A549 (cell line): Measurements from ENCODE around the gene CCL14.
"Not testable (repeated sequence)": the region's sequence is repeated elsewhere in the genome, so short reads cannot be mapped to it uniquely, and the experiment has no call there.

ENCODE experiments used
- CTCF ChIP-seq: fragments of >200 bp; sonication (Bioruptor Twin); formaldehyde crosslinking; IDR thresholded peaks from 3 replicates; pipeline ENCODE4 v1.5.1; 2016
- MAX ChIP-seq: IDR thresholded peaks from 2 replicates; pipeline ENCODE4 v1.6.1; 2012

- TF ChIP-seq MAX, CTCF: not testable (repeated sequence)
These were observed 29.4 kb upstream of the CCL14 start for GRCh38 chr17:36015895-36016294.
